Fibroblast of mammary gland (primary cell): ENCODE data around the gene CAMK1D.
A peak's percentile ranks its signal among the peaks of the same experiment; 100 is the strongest.

Experiments
- DNase-seq: peaks from one replicate; pipeline ENCODE4 v3.0.0-alpha.2; 2010; ENCODE audit warnings: low read depth
- H3K4me3 ChIP-seq: 2 replicates; pipeline ENCODE4 v1.5.1; 2011; ENCODE audit warnings: low read depth, mild to moderate bottlenecking, low read length, moderate library complexity; ENCODE audit not compliant: control insufficient read depth
- CTCF ChIP-seq: conservative IDR thresholded peaks from 2 replicates; pipeline ENCODE4 v1.5.1; 2011; ENCODE audit warnings: low read depth, low read length, inconsistent platforms; ENCODE audit not compliant: control insufficient read depth, insufficient read depth

CAMK1D gene

GRCh38 chr10:12381536-12382156 is 32.3 kb downstream of the CAMK1D start:
- no peak for DNase-seq
- no peak for TF ChIP-seq CTCF
- H3K4me3 ChIP-seq = no peak overlapping the region

DNA sequence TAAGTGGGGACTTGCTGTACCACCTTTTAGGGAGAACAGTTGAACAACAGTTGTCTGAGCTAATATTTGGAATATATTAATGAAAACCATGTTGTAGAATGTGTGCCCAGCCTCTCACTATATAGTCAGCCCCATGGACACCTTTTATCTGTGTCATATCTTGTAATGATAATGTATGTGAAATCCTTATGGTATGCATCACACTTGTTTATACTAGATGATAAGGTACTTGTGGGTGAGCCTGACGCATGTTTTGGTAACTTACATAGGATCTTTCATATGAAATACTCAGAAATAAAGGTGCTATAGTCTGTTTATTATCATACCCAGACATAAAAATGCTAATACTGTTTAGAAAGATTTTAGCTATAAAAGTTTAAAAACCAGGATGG is 32.8 kb downstream of the CAMK1D start:
- H3K4me3 ChIP-seq = no peak overlapping the region
- no peak for TF ChIP-seq CTCF
- DNase-seq = no peak

- TF ChIP-seq CTCF = no peak
- DNase-seq = no peak
- H3K4me3 ChIP-seq = no peak overlapping the region
Measured at GRCh38 chr10:12382956-12383531, 33.7 kb downstream of the CAMK1D start.

DNA sequence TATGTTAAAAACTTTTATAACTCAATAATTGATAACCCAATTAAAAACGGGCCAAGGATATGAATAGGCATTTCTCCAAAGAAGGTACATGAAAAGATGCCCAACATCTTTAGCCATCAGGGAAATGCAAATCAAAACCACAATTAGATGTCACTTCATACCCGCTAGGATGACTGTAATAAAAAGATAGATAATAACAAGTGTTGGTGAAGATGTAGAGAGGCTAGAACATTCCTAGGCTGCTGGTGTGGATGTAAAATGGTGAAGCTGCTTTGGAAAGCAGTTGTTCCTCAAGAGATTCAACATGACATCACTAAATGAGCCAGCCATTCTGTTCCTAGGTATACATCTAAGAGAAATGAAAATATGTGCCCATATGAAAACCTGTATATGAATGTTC is 35.6 kb downstream of the CAMK1D start:
- H3K4me3 ChIP-seq = no peak overlapping the region
- no peak for DNase-seq
- TF ChIP-seq CTCF = no peak

- DNase-seq = peak; percentile 25
- no peak overlapping the region for H3K4me3 ChIP-seq
- TF ChIP-seq CTCF = no peak
Measured at GRCh38 chr10:12387561-12388210, 38.3 kb downstream of the CAMK1D start.

DNA sequence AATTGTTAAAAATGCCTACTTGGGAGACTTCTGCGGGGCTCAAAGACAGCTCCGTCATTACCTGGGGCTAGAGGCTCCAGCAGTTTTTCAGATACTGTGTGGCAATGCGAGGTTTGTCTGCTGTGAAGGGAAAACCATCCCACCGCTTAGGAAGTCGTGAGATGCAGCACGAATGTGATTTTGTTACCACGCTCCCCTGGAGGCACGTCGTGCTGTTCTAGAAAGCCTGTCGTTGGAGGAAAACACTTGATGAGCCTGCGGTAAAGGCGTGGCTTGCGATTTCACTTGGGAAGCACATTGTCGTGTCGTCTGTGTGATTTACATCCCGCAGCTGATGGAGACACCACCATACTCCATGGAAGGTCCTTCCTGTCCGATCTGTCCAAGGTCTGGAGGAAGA is 39.3 kb downstream of the CAMK1D start:
- H3K4me3 ChIP-seq = no peak overlapping the region
- no peak for DNase-seq
- TF ChIP-seq CTCF = no peak
